GM13976 (cell line): Measurements from ENCODE around the gene SBSN.

Experiments
- DNase-seq: peaks from one replicate; pipeline ENCODE4 v3.0.0; 2012; ENCODE audit warnings: low spot score
- CTCF ChIP-seq: IDR thresholded peaks from 2 replicates; pipeline ENCODE4 v1.5.1; 2012; ENCODE audit warnings: borderline replicate concordance, mild to moderate bottlenecking; ENCODE audit not compliant: insufficient read depth; ENCODE audit errors: extremely low read depth, missing control alignments, control extremely low read depth
- in situ Hi-C: fragments of 300-500 bp; cut with MboI; formaldehyde crosslinking; loops from one replicate; pipeline ENCODE4 v1.12.0; 2022; ENCODE audit warnings: low sequenced_read_pairs, mixed read lengths, inconsistent platforms; ENCODE audit not compliant: unreplicated experiment

The SBSN gene

DNA sequence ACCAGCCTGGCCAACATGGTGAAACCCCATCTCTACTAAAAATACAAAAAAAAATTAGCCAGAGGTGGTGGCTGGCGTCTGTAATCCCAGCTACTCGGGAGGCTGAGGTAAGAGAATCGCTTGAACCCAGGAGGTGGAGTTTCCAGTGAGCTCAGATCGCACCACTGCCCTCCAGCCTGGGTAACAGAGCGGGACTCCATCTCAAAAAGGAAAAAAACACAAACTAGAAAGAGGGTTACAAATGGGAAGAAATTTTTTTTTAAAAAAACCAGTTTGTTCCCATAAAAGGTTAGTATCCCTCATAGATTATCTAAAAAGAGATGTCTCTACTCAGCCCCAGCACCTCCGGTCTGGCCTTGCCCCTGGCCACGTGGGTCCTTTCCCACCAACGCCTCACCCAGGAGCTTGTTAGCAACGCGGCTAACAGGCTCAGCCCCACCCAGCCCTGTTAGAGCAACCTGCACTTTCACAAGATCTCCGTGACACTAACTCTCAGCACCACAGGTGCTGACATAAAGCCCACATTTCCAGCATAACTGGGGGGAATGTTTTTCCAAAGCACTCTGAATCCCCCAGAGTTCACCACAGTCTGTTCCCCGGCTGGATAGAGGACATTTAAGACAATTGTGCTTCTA is 19.0 kb downstream of the SBSN start:
- no peak for TF ChIP-seq CTCF
- peak; percentile 87 for DNase-seq
- in situ Hi-C loops: no loop called here

GRCh38 chr19:35508129-35508528 is 20.0 kb downstream of the SBSN start:
- TF ChIP-seq CTCF: no peak
- in situ Hi-C loops: no loop called here
- DNase-seq: no peak

DNA sequence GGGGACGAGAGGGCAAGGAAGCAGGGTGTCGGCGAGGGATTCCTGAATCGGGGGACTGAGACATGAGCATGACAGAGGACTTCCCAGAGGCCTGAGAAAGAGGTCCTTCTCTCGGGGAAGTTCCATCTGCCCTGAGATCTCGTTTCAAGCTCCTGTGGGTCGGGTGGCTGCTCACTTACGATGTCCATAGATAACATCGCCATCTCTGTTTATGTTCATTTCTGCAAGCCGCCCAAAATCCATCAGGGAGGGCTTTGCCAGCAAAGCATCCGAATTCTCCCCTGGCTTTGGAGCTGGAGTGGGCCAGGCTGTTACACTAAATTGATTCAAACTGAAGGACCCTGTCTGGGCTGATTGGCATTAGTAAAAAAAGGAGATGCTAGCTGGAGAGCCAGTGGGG is 20.6 kb downstream of the SBSN start:
- DNase-seq: no peak
- no peak for TF ChIP-seq CTCF
- in situ Hi-C loops: no loop called here

DNA sequence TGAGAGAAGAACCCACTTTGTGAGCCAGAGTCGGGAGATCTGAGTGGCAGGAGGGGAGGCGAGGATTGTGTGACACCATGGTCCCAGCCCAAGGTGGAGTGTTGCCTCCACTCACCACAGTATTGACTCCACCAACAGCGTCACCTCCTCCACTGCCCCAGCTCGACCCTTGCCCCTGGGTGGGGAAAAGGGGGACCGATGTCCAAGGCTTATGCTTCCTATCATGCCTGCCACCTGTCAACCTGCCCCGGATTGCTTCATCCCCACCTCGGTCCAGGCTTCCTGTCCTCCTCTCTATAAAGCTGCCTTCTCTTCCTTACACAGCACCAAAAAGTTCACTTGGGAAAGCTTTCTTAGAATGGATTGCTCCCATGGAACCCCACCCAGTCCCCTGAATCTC is 22.1 kb downstream of the SBSN start:
- no peak for TF ChIP-seq CTCF
- in situ Hi-C loops: no loop called here
- DNase-seq: no peak

- in situ Hi-C loops: no loop called here
- TF ChIP-seq CTCF: no peak
- DNase-seq: no peak
Observed at GRCh38 chr19:35502751-35503150, 25.4 kb downstream of the SBSN start.

- no peak for DNase-seq
- in situ Hi-C loops: no loop called here
- TF ChIP-seq CTCF: no peak
Observed at GRCh38 chr19:35501684-35502083, 26.4 kb downstream of the SBSN start.
